Activated CD4-positive, alpha-beta T cell treated with anti-CD3 and anti-CD28 coated beads, Interleukin-2, amount 50 U/mL, for 16 hours (primary cell): ENCODE results near the gene COMMD8.

Source experiments
- DNase-seq: peaks from one replicate; pipeline ENCODE4 v3.0.0-alpha.2; 2020

COMMD8 gene

DNA sequence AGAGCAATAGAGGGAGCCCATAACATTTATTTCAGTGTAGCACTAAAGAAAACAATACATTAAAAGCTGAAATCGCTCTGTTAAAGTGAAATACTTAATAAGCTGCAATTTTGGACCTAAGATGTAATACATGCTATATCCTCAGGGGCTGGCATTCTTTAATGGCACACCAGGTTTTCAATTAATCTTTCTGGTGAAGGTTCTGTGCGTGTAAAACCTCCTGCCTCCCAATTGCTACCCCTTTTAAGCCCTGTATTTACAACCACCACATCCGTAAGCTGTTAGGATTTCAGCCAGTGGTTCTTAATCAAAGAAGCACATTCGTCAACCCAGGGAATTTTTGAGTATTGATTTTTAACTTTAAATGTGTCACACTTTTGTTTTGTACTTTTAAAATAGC, 7.6 kb upstream of the COMMD8 start:
- DNase-seq: no peak

DNA sequence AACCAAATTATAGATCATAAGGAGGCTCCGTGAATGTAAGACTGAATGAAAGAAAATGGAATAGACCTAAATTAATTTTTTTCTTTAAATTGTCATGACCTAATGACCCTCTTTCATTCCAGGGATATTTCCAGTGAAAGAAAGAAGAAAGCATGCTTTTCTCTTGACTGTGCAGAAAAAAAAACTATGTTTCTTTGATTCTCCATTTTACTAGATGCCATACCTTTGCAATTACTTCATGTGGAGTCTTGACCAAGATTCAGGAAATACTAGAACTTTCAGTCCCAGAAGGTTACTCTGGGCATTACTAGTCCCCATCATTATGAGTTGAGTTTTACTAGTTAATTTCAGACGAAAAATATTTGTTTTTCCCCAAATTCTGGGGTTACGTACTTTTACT, 6.4 kb upstream of the COMMD8 start:
- no peak for DNase-seq

DNA sequence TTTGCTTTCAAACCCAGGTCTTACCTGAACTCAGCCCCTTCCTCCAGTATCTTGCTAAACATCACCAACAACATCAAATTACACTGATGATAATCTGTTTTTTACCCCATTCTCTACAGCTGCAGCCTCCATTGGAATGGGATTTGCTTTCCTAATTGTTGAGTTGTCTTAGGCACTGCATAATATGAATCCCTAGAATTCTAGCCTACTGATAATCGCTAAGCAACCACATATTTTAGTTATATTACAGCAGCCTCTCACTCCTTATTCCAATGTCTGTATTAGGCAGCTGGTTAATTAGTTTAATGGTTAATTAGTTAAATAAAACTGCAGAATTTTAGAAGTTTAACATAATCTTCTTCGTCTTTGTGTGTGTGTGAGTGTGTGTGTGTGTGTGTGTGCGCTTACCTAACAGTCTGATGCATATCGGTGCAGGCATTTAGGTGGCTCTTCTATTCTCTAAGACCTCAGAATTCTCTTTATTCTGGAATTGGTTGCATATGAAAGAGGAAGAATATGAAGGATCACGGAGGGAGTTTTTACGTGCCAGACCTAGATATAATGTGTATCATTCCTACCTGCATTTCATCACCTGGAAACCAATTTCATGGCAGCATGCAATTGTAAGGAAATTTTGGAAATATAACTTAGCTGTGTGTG, 5.3 kb upstream of the COMMD8 start:
- no peak for DNase-seq

DNA sequence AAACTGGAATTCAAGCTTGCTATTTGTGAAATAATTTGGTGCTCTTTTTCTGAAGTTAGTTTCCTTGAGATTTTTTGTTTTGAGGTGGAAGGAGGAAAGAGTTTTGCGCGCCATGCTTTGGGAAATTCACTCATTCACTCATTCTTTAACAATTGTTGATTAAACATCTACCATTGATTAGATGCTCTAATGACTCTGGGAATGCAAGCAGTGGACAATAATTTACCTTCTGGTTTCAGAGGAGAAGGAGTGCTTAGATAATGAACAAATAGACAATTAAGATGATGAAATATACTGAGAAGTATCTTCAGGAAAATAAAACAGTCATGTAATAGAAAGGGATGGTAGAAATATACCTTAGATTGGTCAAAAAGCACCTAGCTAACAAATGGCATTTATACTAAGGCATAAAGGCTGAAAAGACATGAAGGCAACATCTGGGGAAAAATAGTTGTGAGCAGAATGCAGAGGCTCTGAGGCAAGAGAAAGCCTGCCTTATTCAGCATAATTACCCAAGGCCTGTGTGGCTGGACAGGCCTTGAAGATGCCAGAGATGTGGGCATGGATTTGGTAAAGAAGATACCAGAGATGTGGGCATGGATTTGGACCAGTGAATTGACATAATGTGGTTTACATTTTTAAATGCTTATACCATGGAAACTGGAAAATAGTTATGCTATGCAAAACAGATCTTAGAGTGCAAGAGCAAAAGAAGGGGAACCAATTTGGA, 2.7 kb upstream of the COMMD8 start:
- no peak for DNase-seq

DNA sequence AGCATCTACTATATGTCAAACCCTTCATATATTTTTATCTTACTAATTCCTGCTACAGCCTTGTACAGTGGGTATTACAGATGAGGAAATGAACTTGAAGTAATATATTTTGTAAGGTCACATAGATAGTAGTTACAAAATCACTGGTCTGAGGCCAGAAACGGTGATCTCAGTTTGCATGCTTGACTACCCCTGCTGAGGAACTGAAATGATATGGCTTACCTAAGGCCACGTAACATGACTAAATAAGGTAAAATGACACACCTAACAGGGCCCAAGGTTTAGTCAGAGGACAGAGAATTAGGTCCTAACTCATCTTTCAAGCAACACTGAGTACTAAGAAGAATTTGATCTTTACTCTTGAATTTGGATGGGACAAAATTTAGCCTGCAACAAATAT, 1.5 kb upstream of the COMMD8 start:
- no peak for DNase-seq

DNA sequence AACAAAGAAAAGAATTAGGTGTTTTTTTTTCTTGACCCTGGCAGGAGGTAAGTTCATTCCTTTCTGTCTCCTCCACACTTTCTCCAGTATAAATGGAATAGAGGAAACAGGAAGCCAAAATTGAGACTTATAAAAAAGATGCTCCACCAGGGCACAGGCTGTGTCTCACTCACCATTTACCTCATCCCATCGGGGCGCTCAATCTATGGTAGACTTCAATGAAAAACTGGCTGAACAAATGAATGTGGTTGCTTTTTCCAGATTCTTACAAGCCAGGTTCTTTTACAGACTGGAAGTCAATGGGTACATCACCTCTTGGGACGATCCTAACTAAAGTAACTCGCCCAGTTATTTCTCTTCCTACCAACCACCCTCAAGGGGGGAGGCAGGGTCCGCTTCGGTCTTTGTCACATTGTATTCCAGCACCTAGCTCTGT, 685 bp downstream of the COMMD8 start:
- no peak for DNase-seq

DNA sequence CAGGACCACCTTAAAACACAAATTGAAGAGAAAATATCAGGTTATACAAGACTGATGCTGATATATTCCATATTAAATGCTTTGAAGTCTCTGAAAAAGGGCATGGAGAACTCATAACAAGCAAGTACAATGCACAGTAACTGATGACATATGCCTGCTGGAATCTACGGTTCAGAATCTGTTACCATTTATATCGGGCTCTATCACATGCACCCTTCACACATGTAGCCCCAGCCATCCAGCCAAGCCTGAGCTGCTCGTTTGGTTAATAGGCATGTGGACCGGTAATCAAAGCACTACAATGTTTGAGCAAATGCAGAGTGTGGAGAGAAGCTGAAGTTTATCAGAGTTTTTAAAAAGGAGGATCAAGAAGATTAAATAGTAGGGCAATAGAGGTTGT, 11.8 kb downstream of the COMMD8 start:
- no peak for DNase-seq

DNA sequence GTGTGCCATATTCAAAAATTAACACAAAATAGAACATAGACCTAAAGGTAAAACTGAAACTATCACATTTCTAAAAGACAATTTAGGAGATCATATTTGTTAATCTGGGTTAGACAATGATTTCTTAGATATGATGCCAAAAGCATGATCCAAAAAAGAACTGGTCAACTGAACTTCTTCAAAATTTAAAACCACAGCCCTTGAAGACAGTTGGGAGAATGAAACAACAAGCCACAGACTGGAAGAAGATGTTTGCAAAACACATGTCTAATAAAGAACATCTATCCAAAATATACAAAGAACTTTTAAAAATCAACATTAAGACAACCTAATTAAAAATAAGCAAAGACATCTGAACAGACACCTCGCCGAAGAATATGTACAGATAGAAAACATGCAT, 19.5 kb downstream of the COMMD8 start:
- DNase-seq: no peak

DNA sequence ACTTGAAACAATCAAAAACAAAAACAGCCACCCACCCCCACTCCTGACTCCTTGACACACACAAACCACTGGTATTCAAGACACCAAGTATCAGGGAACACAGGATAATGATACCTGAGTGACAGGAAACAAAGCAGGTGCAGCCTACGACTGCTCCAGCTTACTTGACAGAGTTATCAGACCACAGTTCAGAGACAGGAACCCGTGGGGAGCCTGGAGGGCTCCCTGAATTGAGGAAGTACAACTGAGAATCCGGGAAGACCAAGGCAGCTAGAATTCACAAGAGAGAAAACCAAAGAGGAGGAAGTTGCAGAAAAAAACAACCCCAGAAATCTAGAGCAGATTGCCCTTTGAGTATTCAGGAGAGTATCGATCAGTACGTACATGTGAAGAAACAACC, 20.5 kb downstream of the COMMD8 start:
- no peak for DNase-seq

DNA sequence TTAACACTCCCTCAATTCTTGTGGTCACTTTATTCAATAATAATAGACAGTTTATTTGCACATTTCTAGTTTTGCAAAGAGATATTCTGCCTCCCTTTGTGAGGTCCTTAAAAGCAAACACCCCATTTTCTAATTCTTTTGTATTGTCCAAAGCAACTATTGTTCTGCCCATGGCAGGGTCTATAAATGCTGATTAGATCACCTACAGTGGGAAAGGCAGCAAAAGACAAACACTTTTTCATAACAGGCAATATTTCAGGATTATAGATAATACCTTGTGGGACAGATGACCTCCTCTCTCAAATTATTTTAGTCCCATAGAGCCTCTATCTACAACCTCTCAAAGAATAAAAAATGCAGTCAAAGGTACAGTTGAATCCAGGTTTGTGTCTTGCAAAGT, 28.6 kb downstream of the COMMD8 start:
- no peak for DNase-seq

DNA sequence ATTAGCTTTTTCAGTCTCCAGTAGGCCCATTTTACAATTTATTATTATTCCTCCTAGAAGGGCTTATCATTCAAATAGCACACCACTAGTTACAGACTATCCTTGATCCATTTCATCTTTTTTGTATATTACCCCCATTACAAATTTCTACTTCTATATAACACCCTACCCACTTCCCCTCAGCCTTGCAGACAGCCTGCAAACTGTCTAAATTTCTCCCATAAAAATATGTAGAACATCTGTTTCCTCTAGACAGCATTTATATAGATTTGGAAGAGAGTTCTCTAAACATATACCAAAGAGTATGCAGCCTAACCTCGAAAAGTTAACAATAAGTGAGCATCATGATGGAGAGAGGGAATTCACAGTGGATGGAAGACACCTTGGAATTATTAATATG, 30.8 kb downstream of the COMMD8 start:
- no peak for DNase-seq

DNA sequence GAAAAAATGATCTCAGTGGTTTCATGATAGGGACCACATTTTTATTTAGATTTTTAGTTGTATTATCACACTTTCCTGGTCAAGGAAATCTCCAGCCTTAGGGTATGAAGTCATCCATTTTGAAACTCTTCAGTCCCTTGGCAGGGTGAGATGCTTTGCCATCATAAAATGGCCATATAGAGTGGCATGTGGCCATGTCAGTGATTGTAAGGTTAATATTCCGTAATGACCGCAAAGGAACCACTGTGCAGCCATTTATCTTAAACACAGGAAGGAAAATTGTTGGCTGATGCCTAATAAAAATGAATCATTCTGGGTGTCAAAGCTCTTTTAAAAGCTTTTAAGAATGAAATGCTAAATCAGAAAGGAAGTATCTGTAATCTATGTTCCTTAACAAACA, 35.6 kb downstream of the COMMD8 start:
- DNase-seq: no peak

DNA sequence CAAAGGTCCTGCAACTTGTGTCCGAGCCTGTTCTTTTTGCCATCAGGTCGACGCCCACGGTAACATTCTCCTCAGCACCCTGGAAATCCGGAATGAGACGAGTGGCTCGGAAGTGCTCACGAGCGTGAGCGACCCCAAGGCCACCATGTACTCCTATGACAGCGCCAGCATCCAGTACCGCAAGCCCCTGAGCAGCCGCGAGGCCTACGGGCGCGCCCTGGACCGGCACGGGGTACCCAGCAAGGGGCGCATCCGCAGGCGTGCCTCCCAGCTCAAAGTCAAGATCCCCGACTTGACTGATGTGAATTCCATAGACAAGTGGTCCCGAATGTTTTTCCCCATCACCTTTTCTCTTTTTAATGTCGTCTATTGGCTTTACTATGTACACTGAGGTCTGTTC, 37.9 kb downstream of the COMMD8 start:
- no peak for DNase-seq

DNA sequence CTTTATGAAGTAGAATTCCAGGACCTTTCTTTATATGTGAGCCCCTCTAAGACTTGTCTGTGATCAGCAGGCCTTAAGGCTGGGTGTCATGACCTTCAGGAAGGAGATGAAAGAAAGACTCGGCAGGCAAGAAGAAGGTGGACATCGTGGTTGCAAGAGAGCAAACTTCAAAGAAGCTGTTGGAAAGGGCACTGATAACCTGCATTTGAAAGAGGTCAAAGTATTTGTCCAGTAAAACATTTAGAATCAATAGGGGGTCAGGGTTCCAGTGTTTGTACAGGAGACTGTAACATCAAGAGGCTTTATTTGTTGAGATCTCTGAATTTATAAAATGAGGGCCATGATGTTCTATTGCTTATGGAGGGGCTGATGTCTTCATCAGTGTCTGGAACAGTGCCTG, 44.2 kb downstream of the COMMD8 start:
- no peak for DNase-seq

DNA sequence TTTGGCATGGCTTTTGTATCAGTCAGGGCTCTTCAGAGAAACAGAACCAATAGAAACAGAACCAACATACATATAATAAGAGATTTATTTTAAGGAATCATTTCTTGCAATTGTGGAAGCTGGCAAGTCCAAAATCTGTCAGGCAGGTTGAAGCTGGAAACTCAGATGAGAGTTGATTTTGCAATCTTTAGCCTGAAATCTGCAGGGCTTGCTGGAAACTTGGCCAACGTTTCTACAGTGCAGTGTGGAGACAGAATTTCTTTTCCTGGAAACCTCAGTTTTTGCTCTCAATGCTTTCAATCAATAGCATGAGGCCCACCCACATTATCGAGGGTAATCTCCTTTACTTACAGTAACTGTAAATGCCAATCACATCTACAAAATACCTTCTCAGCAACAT, 45.4 kb downstream of the COMMD8 start:
- no peak for DNase-seq

DNA sequence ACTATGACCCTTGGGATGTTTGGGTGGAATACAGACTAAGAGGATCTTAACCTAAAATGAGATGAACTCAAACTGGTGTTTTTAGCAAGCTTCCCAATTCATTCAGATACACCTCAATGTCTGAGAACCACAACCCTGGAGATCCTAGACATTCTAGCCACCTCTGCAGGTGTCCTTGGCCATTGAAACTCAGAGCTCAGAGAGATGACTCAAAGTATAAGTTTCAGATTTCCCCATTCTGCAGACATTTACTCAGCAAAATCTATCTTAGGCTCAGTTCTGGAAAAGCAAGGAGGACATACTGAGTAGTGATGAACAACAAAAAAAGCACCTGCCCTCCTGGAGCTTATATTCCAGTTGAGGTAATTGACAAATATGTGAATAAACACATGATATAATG, 47.8 kb downstream of the COMMD8 start:
- DNase-seq: no peak

DNA sequence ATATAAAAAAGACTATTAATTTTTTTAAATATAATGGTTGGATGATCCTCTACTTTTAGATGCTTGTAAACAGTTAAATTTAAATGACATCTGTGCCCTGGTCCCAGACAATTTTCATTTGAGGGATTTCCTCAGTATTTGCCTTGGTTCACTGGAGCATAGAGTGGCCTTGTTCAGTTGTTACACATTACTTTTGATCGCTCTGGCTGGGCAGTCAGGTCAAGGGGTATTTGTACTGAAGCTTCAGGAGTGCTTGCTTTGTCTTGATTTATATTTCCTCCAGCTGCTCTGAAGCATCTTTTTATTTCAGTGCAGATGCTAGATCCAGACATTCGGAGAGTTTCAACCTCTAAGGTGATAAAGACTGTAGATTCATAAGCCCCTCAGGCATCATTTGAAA, 50.0 kb downstream of the COMMD8 start:
- no peak for DNase-seq

DNA sequence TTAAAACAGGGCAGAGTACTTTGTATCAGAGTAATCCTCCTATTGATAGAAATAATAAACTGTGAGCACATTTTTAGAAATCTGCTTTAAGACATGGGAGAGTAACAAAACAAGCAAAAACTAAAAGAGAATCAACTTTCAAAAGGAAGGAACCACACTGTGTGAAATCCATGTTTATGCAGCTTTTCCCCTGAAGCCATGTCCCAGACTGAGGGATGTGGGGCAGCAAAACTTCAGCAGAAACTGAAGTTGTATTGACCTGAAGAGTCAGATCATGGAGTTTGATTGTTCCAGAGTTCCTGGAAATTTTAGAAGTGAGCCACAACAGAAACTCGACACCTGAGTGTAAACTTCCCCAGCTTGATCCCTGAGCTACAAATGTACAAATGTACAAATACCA, 53.2 kb downstream of the COMMD8 start:
- DNase-seq: no peak

DNA sequence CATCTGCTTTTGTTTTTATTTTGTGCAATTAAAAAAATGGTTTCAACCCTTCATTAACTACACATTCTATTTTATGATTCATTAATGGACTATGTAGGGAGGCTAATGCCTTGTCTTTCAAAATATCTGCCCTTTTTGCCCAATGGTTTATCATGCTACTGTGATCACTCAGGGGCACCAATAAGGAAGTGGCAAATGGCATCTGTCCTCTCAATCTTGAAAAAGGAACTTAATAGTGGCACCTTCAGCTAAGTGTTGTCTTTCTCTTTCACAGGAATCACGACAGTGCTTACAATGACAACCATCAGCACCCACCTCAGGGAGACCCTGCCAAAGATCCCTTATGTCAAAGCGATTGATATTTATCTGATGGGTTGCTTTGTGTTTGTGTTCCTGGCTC, 57.1 kb downstream of the COMMD8 start:
- DNase-seq: no peak
